Measurements from ENCODE around the gene USP5.

DNA sequence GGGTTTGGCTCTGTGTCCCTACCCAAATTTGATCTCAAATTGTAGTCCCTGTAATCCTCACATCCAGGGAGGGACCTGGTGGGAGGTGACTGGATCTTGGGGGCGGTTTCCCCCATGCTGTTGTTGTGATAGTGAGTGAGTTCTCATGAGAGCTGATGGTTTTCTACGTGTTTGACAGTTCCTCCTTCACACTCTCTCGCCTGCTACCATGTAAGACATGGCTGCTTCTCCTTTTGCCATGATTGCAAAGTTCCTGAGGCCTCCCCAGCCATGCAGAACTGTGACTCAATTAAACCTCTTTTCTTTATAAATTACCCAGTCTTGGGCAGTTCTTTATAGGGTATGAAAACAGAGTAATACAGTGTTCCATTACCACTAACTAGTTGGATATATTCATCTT lies 42.4 kb downstream of the USP5 start:
- TF ChIP-seq, protein P1, sequence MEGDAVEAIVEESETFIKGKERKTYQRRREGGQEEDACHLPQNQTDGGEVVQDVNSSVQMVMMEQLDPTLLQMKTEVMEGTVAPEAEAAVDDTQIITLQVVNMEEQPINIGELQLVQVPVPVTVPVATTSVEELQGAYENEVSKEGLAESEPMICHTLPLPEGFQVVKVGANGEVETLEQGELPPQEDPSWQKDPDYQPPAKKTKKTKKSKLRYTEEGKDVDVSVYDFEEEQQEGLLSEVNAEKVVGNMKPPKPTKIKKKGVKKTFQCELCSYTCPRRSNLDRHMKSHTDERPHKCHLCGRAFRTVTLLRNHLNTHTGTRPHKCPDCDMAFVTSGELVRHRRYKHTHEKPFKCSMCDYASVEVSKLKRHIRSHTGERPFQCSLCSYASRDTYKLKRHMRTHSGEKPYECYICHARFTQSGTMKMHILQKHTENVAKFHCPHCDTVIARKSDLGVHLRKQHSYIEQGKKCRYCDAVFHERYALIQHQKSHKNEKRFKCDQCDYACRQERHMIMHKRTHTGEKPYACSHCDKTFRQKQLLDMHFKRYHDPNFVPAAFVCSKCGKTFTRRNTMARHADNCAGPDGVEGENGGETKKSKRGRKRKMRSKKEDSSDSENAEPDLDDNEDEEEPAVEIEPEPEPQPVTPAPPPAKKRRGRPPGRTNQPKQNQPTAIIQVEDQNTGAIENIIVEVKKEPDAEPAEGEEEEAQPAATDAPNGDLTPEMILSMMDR (IDR thresholded peaks at IDR 0.05), result no peak
- no peak for TF ChIP-seq POLR2A (IDR thresholded peaks at IDR 0.05)
